ENCODE results near the gene HCST.

GRCh38 chr19:35874392-35874930 is 27.9 kb upstream of the HCST start:
- TF ChIP-seq POLR2A (IDR thresholded peaks at IDR 0.05; ENCODE audit: low read depth, low read length) (no peak), CTCF (conservative IDR thresholded peaks at IDR 0.05; ENCODE audit: low read depth, low read length) (no peak), SMC3 (IDR thresholded peaks at IDR 0.05; ENCODE audit: low read depth, low read length) (no peak), RCOR1 (IDR thresholded peaks at IDR 0.05; ENCODE audit: insufficient replicate concordance, low read length) (no peak), RAD21 (IDR thresholded peaks at IDR 0.05; ENCODE audit: low read length) (no peak), FOS (IDR thresholded peaks at IDR 0.05; ENCODE audit: low read depth, low read length) (no peak), RFX5 (IDR thresholded peaks at IDR 0.05; ENCODE audit: low read depth, low read length) (no peak)

Data from IMR-90 (cell line).